GM12864 (cell line): ENCODE results near the gene KCNQ1.
A peak's percentile ranks its signal among the peaks of the same experiment; 100 is the strongest.

Source experiments
- DNase-seq: peaks from one replicate; pipeline ENCODE4 v3.0.0-alpha.2; 2011; ENCODE audit warnings: low read depth
- H3K4me3 ChIP-seq: 2 replicates; pipeline ENCODE4 v1.5.1; 2011; ENCODE audit warnings: mild to moderate bottlenecking, low read depth, low read length, control low read depth
- TF ChIP-seq, protein P1 (sequence below): IDR thresholded peaks from 2 replicates; pipeline ENCODE4 v1.5.1; 2011; ENCODE audit warnings: low read depth, mild to moderate bottlenecking, moderate library complexity, low read length, control low read depth, inconsistent platforms; ENCODE audit errors: missing control alignments

The KCNQ1 gene

DNA sequence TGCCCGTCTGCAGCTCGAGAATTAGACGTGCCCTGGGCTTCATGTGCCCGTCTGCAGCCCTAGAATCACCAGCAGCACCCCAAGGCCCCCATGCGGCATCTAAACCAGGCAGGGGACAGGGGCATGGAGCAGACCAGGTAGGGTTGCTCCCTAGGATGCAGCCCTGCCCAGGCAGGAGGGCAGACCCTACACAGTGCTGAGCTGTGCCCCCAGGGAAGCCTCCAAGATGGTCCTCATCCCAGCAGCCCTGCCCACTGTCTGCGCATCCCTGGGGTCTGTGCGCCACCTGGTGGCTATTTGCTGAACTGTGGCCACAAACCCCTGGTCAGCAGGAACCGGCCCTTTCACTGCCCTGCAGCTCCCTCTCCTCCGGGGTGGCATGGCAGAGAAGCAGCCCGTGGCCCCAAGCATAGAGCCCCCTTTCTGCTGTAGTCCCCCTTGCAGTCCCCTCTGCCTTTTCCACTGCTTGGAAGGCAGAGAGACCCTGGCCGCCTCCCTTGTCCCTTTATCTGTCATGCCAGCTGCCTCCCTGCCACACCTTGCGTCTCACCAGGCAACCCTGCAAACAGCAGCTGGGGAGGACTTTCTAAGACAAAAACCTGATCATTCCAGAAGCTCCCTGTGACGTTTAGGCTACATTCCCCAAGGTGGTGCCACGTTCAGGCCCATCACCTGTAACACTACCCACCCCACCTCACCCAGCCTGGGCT is 86.6 kb downstream of the KCNQ1 start:
- DNase-seq = no peak
- H3K4me3 ChIP-seq = no peak overlapping the region
- TF ChIP-seq, protein P1, sequence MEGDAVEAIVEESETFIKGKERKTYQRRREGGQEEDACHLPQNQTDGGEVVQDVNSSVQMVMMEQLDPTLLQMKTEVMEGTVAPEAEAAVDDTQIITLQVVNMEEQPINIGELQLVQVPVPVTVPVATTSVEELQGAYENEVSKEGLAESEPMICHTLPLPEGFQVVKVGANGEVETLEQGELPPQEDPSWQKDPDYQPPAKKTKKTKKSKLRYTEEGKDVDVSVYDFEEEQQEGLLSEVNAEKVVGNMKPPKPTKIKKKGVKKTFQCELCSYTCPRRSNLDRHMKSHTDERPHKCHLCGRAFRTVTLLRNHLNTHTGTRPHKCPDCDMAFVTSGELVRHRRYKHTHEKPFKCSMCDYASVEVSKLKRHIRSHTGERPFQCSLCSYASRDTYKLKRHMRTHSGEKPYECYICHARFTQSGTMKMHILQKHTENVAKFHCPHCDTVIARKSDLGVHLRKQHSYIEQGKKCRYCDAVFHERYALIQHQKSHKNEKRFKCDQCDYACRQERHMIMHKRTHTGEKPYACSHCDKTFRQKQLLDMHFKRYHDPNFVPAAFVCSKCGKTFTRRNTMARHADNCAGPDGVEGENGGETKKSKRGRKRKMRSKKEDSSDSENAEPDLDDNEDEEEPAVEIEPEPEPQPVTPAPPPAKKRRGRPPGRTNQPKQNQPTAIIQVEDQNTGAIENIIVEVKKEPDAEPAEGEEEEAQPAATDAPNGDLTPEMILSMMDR = peak; percentile 96

DNA sequence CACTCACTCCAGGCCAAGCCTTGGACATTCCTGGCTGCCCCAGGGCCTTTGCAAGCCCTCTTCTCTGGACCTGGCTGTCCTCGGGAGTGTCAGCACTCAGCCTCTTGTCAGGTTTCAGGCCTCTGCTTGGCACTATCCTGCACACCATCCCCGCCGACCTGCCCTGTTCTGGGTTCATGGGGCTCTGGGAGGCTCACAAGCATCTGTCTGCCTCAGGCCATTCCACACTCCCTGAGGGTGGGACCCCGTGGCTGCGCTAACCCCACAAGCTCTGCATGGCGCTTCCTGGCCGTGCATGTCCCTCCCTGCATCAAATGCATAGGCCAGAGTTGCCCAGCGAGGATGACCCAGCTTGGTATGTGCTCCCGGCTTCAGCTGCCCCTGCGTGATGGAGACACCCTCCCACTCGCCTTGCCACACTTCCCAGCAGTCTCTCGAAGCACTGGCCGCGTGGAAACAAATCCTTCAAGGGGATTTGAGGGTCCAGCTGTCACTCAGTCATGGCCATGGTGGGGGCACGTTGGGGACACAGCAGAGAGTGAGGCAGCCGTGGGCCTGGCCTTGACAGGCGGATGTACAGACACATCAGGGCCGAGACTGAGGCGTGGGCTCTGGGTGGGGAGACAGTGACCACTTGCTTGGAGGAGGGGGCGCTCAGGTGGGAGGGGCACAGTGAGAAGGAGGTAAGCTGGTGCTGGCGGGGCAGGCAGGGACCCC is 87.3 kb downstream of the KCNQ1 start:
- H3K4me3 ChIP-seq = no peak overlapping the region
- TF ChIP-seq, protein P1 = no peak
- no peak for DNase-seq

GRCh38 chr11:2532704-2533586 is 88.1 kb downstream of the KCNQ1 start:
- peak; percentile 64 for DNase-seq
- TF ChIP-seq, protein P1 = peak; percentile 97
- no peak overlapping the region for H3K4me3 ChIP-seq

DNA sequence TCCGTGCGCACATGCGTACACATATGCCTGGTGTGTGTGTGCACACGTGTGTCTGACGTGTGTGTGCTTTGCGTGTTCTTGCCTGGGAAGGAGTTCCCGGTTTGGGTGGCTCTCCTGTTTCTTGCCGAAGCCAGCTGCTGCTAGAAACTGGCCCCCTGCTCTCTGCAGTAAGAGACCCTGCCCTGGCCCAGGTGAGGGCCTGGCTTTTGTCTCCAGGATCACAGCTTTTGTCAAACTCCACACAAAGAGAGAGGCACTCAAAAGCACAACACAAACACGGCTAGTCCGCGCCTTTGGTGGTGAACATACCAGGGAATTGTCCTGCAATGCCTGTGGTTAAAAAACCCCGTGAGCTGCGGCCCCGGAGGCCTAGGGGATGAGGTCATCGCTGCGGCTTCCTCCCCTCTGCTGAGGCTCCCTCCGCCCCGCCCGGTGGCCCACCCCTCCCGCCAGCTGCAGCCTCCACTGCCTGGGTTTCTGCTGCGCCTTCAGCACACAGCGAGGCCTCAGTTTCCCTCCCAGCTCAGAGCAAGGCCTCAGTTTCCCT is 88.9 kb downstream of the KCNQ1 start:
- H3K4me3 ChIP-seq = no peak overlapping the region
- no peak for DNase-seq
- TF ChIP-seq, protein P1 = no peak

DNA sequence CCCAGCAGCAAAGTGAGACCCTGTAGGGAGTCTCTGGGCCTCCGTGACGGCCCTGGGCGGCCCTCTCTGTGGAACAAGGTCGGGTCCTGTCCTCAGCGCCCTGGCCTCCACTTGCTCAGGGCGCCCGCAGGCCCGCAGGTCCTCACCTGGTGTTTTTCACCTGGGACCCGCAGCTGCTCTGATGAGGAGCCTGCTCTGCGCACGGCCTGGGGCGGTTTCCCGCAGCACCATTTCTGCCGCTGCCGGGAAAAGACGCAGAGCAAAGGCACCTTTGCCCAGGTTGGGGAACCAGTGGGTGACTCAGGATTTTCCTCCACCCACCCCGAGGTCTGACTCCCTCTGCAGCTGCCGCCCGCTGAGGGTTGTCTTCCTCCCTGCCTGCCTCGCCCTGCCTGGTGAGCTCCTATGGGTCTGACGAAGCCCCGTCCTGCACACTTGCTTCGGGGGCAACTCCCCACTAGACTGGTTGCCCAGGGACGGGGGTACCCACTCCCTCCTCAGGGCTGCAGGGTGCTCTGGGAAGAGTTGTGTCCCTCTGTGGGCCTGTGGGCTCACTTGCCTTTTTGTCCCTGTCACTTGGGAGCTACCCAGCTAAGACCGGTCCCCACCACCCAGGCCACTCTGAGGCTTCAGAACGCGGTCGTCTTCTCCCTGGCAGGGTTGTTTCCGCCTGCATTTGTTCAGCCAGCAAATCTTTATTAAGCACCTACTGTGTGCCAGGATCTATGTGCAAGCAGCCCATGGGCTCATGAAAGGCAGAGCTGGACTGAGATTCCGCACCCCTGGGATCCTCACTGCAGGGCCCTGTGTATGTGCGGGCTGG is 89.5 kb downstream of the KCNQ1 start:
- H3K4me3 ChIP-seq = no peak overlapping the region
- DNase-seq = no peak
- TF ChIP-seq, protein P1 = no peak
